Measurements from ENCODE around the gene HOXA2. TPM values are rescaled to one million over a fixed set of nuclear protein-coding genes. Genes with fewer than 3 reads are reported as not detected.

HOXA2 gene
- total and polyA plus RNA-seq, 2 of the 8 experiments (the other 6 are each of a cell fraction or from before 2014, with no cell fraction given), result not detected

DNA sequence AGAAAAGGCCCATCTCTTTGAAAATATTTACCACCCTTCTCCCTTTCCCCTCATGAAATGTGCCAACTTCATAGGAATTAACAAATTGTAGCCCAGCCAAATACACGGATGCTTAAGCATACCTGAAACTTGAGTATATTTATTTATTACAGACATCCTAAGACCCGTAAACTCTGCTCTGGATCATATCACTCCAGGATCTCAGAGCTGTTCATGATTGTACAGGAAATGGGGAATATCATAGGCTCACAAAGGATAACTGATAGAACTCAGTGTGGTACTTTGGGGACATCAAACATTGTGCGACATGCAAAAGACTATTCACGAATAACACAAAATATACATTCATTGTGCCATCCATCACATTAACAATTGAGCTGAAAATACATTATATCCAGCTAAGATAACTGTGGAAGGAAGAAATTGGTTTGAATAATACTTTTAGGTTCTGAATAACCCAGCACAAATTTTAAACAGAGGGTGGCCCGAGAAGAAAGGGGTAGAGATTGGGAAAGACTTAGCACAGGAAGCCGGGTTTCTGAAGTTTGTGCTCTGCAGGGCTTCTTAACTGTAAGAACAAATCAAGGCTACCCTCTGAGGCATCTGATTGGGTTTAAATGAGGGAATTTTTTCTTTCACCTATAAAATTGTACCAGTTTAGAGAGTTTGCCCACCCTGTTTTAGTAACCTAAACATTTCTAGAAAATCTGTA lies 9.1 kb downstream of the HOXA2 start:
- H2AFZ ChIP-seq (ENCODE audit: low read length), result no peak overlapping the region
- ChIA-PET CTCF (ENCODE audit: partially characterized antibody) (interaction anchor here (0.9 to 12.1 kb wide), 4 partner anchors 52 to 236 kb away, joined by 3 to 123 read pairs (median 4); partner anchors contain the start of genes HOXA5 and HOXA6), POLR2A (ENCODE audit: partially characterized antibody) (interaction anchor here (0.8 kb wide), 1 partner anchor 12 kb away, joined by 3 read pairs; no protein-coding TSS in a partner anchor)
- H3K79me2 ChIP-seq (ENCODE audit: control insufficient read depth in 1 of 2, insufficient read depth in 2 of 2, low read length in 2 of 2), result no peaks in the 10 kb centered on the region
- no peak overlapping the region for H3K27ac ChIP-seq (ENCODE audit: low read depth, low read length)
- H3K9ac ChIP-seq (replicated peaks in 1 of 4; ENCODE audit: extremely low read depth in 1 of 4, low read depth in 3 of 4, low read length in 3 of 4), result no peak overlapping the region
- H2BK12ac ChIP-seq (ENCODE audit: low read depth, low read length), result no peak overlapping the region
- no peak overlapping the region for H3K4ac ChIP-seq (replicated peaks; ENCODE audit: insufficient read length, low read depth, low read length)
- no peak overlapping the region for H2BK5ac ChIP-seq (ENCODE audit: low read depth, low read length)
- no peaks in the 10 kb centered on the region for H3K79me1 ChIP-seq (ENCODE audit: low read depth, low read length)
- FAIRE-seq, result no peak
- H2BK20ac ChIP-seq (ENCODE audit: low read length), result no peak overlapping the region
- H3K4me3 ChIP-seq (ENCODE audit: extremely low read depth in 1 of 4, insufficient read depth in 2 of 4, low read depth in 3 of 4, low read length in 4 of 4), result no peak overlapping the region
- no peak overlapping the region for H2BK15ac ChIP-seq (ENCODE audit: low read length)
- H2BK120ac ChIP-seq (replicated peaks; ENCODE audit: low read depth, low read length), result no peak overlapping the region
- H2AK5ac ChIP-seq (ENCODE audit: low read depth, low read length), result no peak overlapping the region
- no peaks in the 10 kb centered on the region; a peak in 1 of 4 replicates for H3K9me3 ChIP-seq (ENCODE audit: insufficient read depth in 2 of 2, low read depth in 1 of 2, low read length in 1 of 2)
- peaks cover 15 to 36% of the 10 kb centered on the region in 2 experiments for H4K20me1 ChIP-seq (replicated peaks in 1 of 2; ENCODE audit: control insufficient read depth in 1 of 2, insufficient read depth in 2 of 2, low read length in 2 of 2)
- no peak overlapping the region for H4K91ac ChIP-seq (replicated peaks; ENCODE audit: insufficient read length, low read length)
- H3K4me2 ChIP-seq (ENCODE audit: insufficient read depth in 1 of 2, low read depth in 2 of 2, low read length in 2 of 2), result no peak overlapping the region
- H4K8ac ChIP-seq (ENCODE audit: extremely low read depth, insufficient read depth, low read length), result no peak overlapping the region
- WGBS, 2 experiments (ENCODE audit: extremely low coverage in 1 of 2, insufficient coverage in 1 of 2, insufficient read length in 1 of 2, insufficient replicate concordance in 2 of 2, low coverage in 1 of 2, low lambda C conversion rate in 2 of 2, missing lambda C conversion rate in 1 of 2), result 34% methylated on average over 6 of the region's 6 CpGs; no CpG with 5 or more reads in 1 of the 2 experiments
- DNase-seq (ENCODE audit: low read depth in 1 of 2, low spot score in 2 of 2), result no peak
- H3K18ac ChIP-seq (ENCODE audit: extremely low read depth, low read length), result no peak overlapping the region
- H3K36me3 ChIP-seq (ENCODE audit: control insufficient read depth in 2 of 4, insufficient read depth in 4 of 4, low read length in 3 of 4), result peaks cover 0 to 5% (median 0%) of the 10 kb centered on the region in 4 experiments; a peak in 2 of 8 replicates
- H3K56ac ChIP-seq (replicated peaks; ENCODE audit: insufficient read length, low read depth, low read length), result no peak overlapping the region
- H3K14ac ChIP-seq (ENCODE audit: insufficient read length), result no peak overlapping the region
- H4K5ac ChIP-seq (ENCODE audit: insufficient read length, low read depth, low read length), result no peak overlapping the region
- peaks cover 7% of the 10 kb centered on the region; the same call in 1 of the 2 replicates for H3K23me2 ChIP-seq (ENCODE audit: low read depth, low read length)
- H3K23ac ChIP-seq (ENCODE audit: insufficient read length), result no peak overlapping the region
- peaks cover 85 to 100% (median 96%) of the 10 kb centered on the region in 4 experiments for H3K27me3 ChIP-seq (replicated peaks in 1 of 4; ENCODE audit: control insufficient read depth in 3 of 4, extremely low read depth in 1 of 4, insufficient read depth in 3 of 4, low read length in 3 of 4)
- H3K4me1 ChIP-seq (replicated peaks in 1 of 4; ENCODE audit: control insufficient read depth in 3 of 4, insufficient read depth in 4 of 4, low read length in 3 of 4), result peaks cover 2 to 23% (median 12%) of the 10 kb centered on the region in 4 experiments
- no peak for TF ChIP-seq HDAC2 (IDR thresholded peaks at IDR 0.05; ENCODE audit: borderline replicate concordance in 1 of 2, low read depth in 2 of 2, low read length in 2 of 2)
- TF ChIP-seq RNF2 (IDR thresholded peaks at IDR 0.05; ENCODE audit: borderline replicate concordance, low read depth, low read length, missing control alignments, poor library complexity, severe bottlenecking), result no peak
- no peak for TF ChIP-seq POU5F1 (IDR thresholded peaks at IDR 0.05; ENCODE audit: low read depth, low read length)
- no peak for TF ChIP-seq SP2 (IDR thresholded peaks at IDR 0.05; ENCODE audit: low read length)
- no peak for TF ChIP-seq CTBP2 (IDR thresholded peaks at IDR 0.05; ENCODE audit: borderline replicate concordance, insufficient read depth, insufficient read length, low read length)
- no peak for TF ChIP-seq CHD2 (IDR thresholded peaks at IDR 0.05; ENCODE audit: low read length)
- TF ChIP-seq GABPA (IDR thresholded peaks at IDR 0.05; ENCODE audit: borderline replicate concordance, insufficient read depth, low read length), result no peak
- no peak for TF ChIP-seq YY1 (IDR thresholded peaks at IDR 0.05; ENCODE audit: low read depth, low read length)
- TF ChIP-seq RBBP5 (IDR thresholded peaks at IDR 0.05; ENCODE audit: borderline replicate concordance, low read depth, low read length), result no peak
- no peak for TF ChIP-seq RXRA (IDR thresholded peaks at IDR 0.05; ENCODE audit: insufficient read depth, low read depth, low read length)
- TF ChIP-seq MAX (IDR thresholded peaks at IDR 0.05), result no peak
